K562 (cell line): ENCODE measurements around the gene GPR55. TPM values are rescaled to one million over a fixed set of nuclear protein-coding genes. Genes with fewer than 3 reads are reported as not detected.
A peak's percentile ranks its signal among the peaks of the same experiment; 100 is the strongest.

Experiments
- ATAC-seq: fragments of 200-7000 bp; cut with Tn5 transposase; 3 replicates; pipeline ENCODE4 v1.9.1; 2020; ENCODE audit warnings: moderate library complexity
- BruUV-seq: library from RNA; stranded (reverse); fragments of 400-500 nt; replicated peaks from 2 replicates; lab custom pipeline; 2021; lab: Mats Ljungman, UMichigan
- CTCF ChIA-PET: fragments of 300-600 bp; formaldehyde crosslinking; extraction: SDS; loops from one replicate; lab custom pipeline; 2021; ENCODE audit warnings: low intra/inter-chr PET ratio; lab: Yijun Ruan, JAX
- POLR2A ChIA-PET: fragments of 300-600, 350-650 bp; sonication (Branson Sonifier 250); formaldehyde crosslinking; extraction: SDS; loops from one replicate; lab custom pipeline; 2021; ENCODE audit warnings: antibody characterized with exemption, inconsistent platforms; lab: Yijun Ruan, JAX
- DNase-seq, 4 experiments: peaks; one replicate each; pipeline versions ENCODE4 v3.0.0 to v3.0.0-alpha.2; 2011 to 2018; ENCODE audit warnings: low spot score in 3 of 4, mixed read lengths in 3 of 4; ENCODE audit errors: extremely low read depth in 1 of 4
- FAIRE-seq: peaks from 2 replicates; lab custom pipeline; 2011; peaks lifted over from hg19 to GRCh38; lab: Jason Lieb, UNC
- H2AFZ ChIP-seq: 2 replicates; pipeline ENCODE4 v1.6.0; 2011; ENCODE audit warnings: low read depth, low read length, control low read depth, inconsistent platforms
- H3K27ac ChIP-seq: fragments of 200-600 bp; 3 replicates; pipeline ENCODE4 v1.8.0; 2011; ENCODE audit warnings: low read depth, mild to moderate bottlenecking, control low read depth, inconsistent platforms, low read length, moderate library complexity, mixed read lengths; ENCODE audit errors: extremely low read depth
- H3K27me3 ChIP-seq, 2 experiments: fragments of 300-600 bp in 1 of 2; 2 replicates in 1 of 2; 3 replicates in 1 of 2; pipeline versions ENCODE4 v1.6.0 to v1.8.0; 2011; ENCODE audit warnings: inconsistent platforms in 2 of 2, low read length in 2 of 2, mild to moderate bottlenecking in 1 of 2, mixed read lengths in 1 of 2, moderate library complexity in 1 of 2; ENCODE audit not compliant: control insufficient read depth in 2 of 2, insufficient read depth in 2 of 2
- H3K36me3 ChIP-seq: fragments of 300-600 bp; 3 replicates; pipeline ENCODE4 v1.8.0; 2011; ENCODE audit warnings: mild to moderate bottlenecking, low read length, inconsistent platforms; ENCODE audit not compliant: control insufficient read depth, insufficient read depth
- H3K4me1 ChIP-seq, 2 experiments: fragments of 200-600 bp in 1 of 2; replicated peaks in 1 of 2; 2 replicates in 1 of 2; 3 replicates in 1 of 2; pipeline versions ENCODE4 v1.5.1 to v1.8.0; 2011; ENCODE audit warnings: inconsistent platforms in 2 of 2, low read length in 2 of 2, mild to moderate bottlenecking in 1 of 2, mixed read lengths in 1 of 2, moderate library complexity in 1 of 2; ENCODE audit not compliant: control insufficient read depth in 2 of 2, insufficient read depth in 2 of 2
- H3K4me2 ChIP-seq: 2 replicates; pipeline ENCODE4 v1.6.1; 2011; ENCODE audit warnings: low read length, control low read depth, inconsistent platforms, mixed read lengths; ENCODE audit not compliant: insufficient read depth
- H3K4me3 ChIP-seq: fragments of 200-600 bp; sonication (generic), shearing (Covaris generic); 2 replicates; pipeline ENCODE4 v1.5.1; 2016; ENCODE audit warnings: control low read depth, inconsistent platforms
- H3K79me2 ChIP-seq: fragments of 200-600 bp; 3 replicates; pipeline ENCODE4 v1.8.0; 2011; ENCODE audit warnings: low read length, inconsistent platforms; ENCODE audit not compliant: control insufficient read depth, insufficient read depth
- H3K9ac ChIP-seq, 2 experiments: 2 replicates each; pipeline versions ENCODE4 v1.6.0 to v1.6.1; 2011; ENCODE audit warnings: low read depth in 2 of 2, low read length in 2 of 2, control low read depth in 1 of 2, inconsistent platforms in 1 of 2, mild to moderate bottlenecking in 1 of 2, mixed read lengths in 1 of 2; ENCODE audit not compliant: insufficient read depth in 1 of 2
- H3K9me1 ChIP-seq: one replicate; pipeline ENCODE4 v1.6.0; 2011; ENCODE audit warnings: inconsistent platforms, mild to moderate bottlenecking, low read length, moderate library complexity; ENCODE audit not compliant: control insufficient read depth, insufficient read depth
- H3K9me3 ChIP-seq: replicated peaks from 2 replicates; pipeline ENCODE4 v1.5.1; 2011; ENCODE audit warnings: low read depth, low read length, inconsistent platforms; ENCODE audit not compliant: control insufficient read depth, insufficient read depth
- H4K20me1 ChIP-seq: replicated peaks from 2 replicates; pipeline ENCODE4 v1.6.1; 2011; ENCODE audit warnings: low read length, inconsistent platforms, mixed read lengths; ENCODE audit not compliant: control insufficient read depth, insufficient read depth
- BCOR ChIP-seq: fragments of 450-650 bp; IDR thresholded peaks from 2 replicates; pipeline ENCODE4 v1.6.1; 2016
- CBX2 ChIP-seq: fragments of 200-600 bp; sonication (generic); IDR thresholded peaks from one replicate; pipeline ENCODE4 v1.6.1; 2012; ENCODE audit warnings: mild to moderate bottlenecking, low read length, inconsistent platforms; ENCODE audit not compliant: insufficient read depth, poor library complexity, severe bottlenecking
- GABPB1 ChIP-seq: sonication (generic); formaldehyde crosslinking; IDR thresholded peaks from 2 replicates; pipeline ENCODE4 v1.8.0; 2022; ENCODE audit warnings: mild to moderate bottlenecking, missing genetic modification reagents
- HCFC1 ChIP-seq: IDR thresholded peaks from 2 replicates; pipeline ENCODE4 v1.6.1; 2012; ENCODE audit warnings: low read depth, low read length, improper control_type of control experiment
- MECOM ChIP-seq: fragments of 250-450 bp; sonication (Bioruptor Pico); IDR thresholded peaks from 2 replicates; pipeline ENCODE4 v1.8.0; 2022; ENCODE audit warnings: inconsistent platforms
- NELFE ChIP-seq: IDR thresholded peaks from 2 replicates; pipeline ENCODE4 v1.6.1; 2011; ENCODE audit warnings: mild to moderate bottlenecking; ENCODE audit not compliant: insufficient read depth, insufficient read length
- NONO ChIP-seq, 2 experiments: fragments of 200-400 bp in 1 of 2; fragments of 450-650 bp in 1 of 2; formaldehyde crosslinking in 1 of 2; IDR thresholded peaks; 2 replicates each; pipeline ENCODE4 v1.6.1; 2017; ENCODE audit warnings: low read depth in 2 of 2, mild to moderate bottlenecking in 2 of 2, moderate library complexity in 2 of 2, low read length in 1 of 2
- PHB2 ChIP-seq: fragments of 450-650 bp; IDR thresholded peaks from 2 replicates; pipeline ENCODE4 v1.6.1; 2017; ENCODE audit warnings: low read depth
- SMARCA4 ChIP-seq: fragments of 450-650 bp; IDR thresholded peaks from 2 replicates; pipeline ENCODE4 v1.6.1; 2016
- ZNF212 ChIP-seq: fragments of 450-650 bp; formaldehyde crosslinking; IDR thresholded peaks from 2 replicates; pipeline ENCODE4 v1.4.0; 2020; ENCODE audit warnings: mild to moderate bottlenecking
- ZNF277 ChIP-seq: fragments of 250-450 bp; sonication (Bioruptor Pico); IDR thresholded peaks from 2 replicates; pipeline ENCODE4 v1.8.0; 2022; ENCODE audit warnings: inconsistent platforms, mild to moderate bottlenecking, moderate library complexity, borderline replicate concordance
- ZNF41 ChIP-seq: fragments of 250-450 bp; sonication (Bioruptor Pico); conservative IDR thresholded peaks from 2 replicates; pipeline ENCODE4 v1.4.0; 2020; ENCODE audit warnings: mild to moderate bottlenecking
- ZNF76 ChIP-seq: fragments of 250-450 bp; sonication (Bioruptor Pico); IDR thresholded peaks from 2 replicates; pipeline ENCODE4 v1.4.0; 2020; ENCODE audit warnings: mild to moderate bottlenecking, moderate library complexity, borderline replicate concordance
- WGBS: fragments of 100-300 bp; shearing (Covaris generic); methylation state at CpG from one replicate; pipeline ENCODE4 v1.1.6; 2016; ENCODE audit warnings: low coverage, mixed read lengths; ENCODE audit not compliant: insufficient coverage; ENCODE audit errors: missing lambda C conversion rate; 5-methylcytosine and 5-hydroxymethylcytosine counted together
- in situ Hi-C: fragments of 300-500 bp; cut with MboI; formaldehyde crosslinking; loops from 4 replicates; pipeline ENCODE4 v1.15.0; 2018; ENCODE audit warnings: inconsistent platforms, mixed read lengths
- intact Hi-C: fragments of 100-400 bp; cut with micrococcal nuclease; formaldehyde crosslinking; loops from 2 replicates; pipeline ENCODE4 v1.14.2; 2022
- polyA plus RNA-seq, 8 experiments: library from polyadenylated mRNA; depleted of rRNA in 4 of 8; stranded (reverse) in 5 of 8; unstranded in 3 of 8; fragments of >200 nt; fragmentation: Nextera tagmentation in 2 of 8; fragmentation: Illumina TruSeq in 1 of 8; extraction: Ambion mirVana in 2 of 8; extraction: Trizol in 1 of 8; gene quantifications; 2 replicates each; pipeline versions ENCODE4 v1.2.1 to v1.2.3, GENCODE V29; 2011 to 2014; ENCODE audit warnings: inconsistent platforms in 1 of 8, missing spikeins in 1 of 8
- total RNA-seq, 7 experiments: library from RNA; depleted of rRNA in 6 of 7; stranded (reverse); fragments of >200 nt in 6 of 7; fragmentation: Illumina TruSeq in 2 of 7; extraction: Trizol in 2 of 7; gene quantifications; 2 replicates each; pipeline versions ENCODE4 v1.2.1 to v1.2.3, GENCODE V29; 2011 to 2021; ENCODE audit warnings: low replicate concordance in 1 of 7
- TF ChIP-seq, protein P1 (sequence below): fragments of 450-650 bp; formaldehyde crosslinking; IDR thresholded peaks from 2 replicates; pipeline ENCODE4 v1.4.0; 2020; ENCODE audit warnings: mild to moderate bottlenecking, moderate library complexity
- TF ChIP-seq, protein P2 (sequence below): fragments of 250-450 bp; sonication (Bioruptor Pico); IDR thresholded peaks from 2 replicates; pipeline ENCODE4 v1.4.0; 2020; ENCODE audit warnings: mild to moderate bottlenecking, moderate library complexity, borderline replicate concordance

GPR55 gene
- total and polyA plus RNA-seq, 9 of the 15 experiments (the other 6 are each of a cell fraction or from before 2014, with no cell fraction given), result 0.11 to 0.49 (median 0.27) TPM

- no peak overlapping the region for H3K4me3 ChIP-seq
- no peaks in the 10 kb centered on the region for H3K9me3 ChIP-seq
- H3K9ac ChIP-seq, result no peak overlapping the region
- no peak overlapping the region for H3K27ac ChIP-seq
- peaks cover 0 to 5% of the 10 kb centered on the region in 2 experiments; a peak in 2 of 5 replicates for H3K4me1 ChIP-seq
- H2AFZ ChIP-seq, result no peak overlapping the region
- BruUV-seq, result no TSS peak
- in situ Hi-C loops (no loop called here), intact Hi-C loops (loop anchor here (5.0 kb wide), 1 partner anchor 63 kb away; no protein-coding TSS in a partner anchor)
- H3K79me2 ChIP-seq, result no peaks in the 10 kb centered on the region
- ATAC-seq (peak; percentile 37), DNase-seq (no peak), FAIRE-seq (no peak)
- 7% methylated on average over 5 of the region's 6 CpGs for WGBS
- peaks cover 0 to 38% of the 10 kb centered on the region in 2 experiments; a peak in 4 of 5 replicates for H3K27me3 ChIP-seq
- H3K9me1 ChIP-seq, result no peaks in the 10 kb centered on the region
- no peak overlapping the region for H3K4me2 ChIP-seq
- no peak for TF ChIP-seq NONO (IDR thresholded peaks at IDR 0.05; ENCODE audit: low read depth in 2 of 2, low read length in 1 of 2)
- TF ChIP-seq ZNF76 (CRISPR knock-in tag), result no peak
- TF ChIP-seq GABPB1 (CRISPR knock-in tag), result no peak
- no peak for TF ChIP-seq MECOM (CRISPR knock-in tag)
- no peak for TF ChIP-seq PHB2
- no peak for TF ChIP-seq BCOR
- TF ChIP-seq NELFE, result no peak
- TF ChIP-seq ZNF212 (CRISPR knock-in tag), result no peak
- TF ChIP-seq ZNF41 (CRISPR knock-in tag), result no peak
- no peak for TF ChIP-seq ZNF277 (CRISPR knock-in tag)
- TF ChIP-seq HCFC1, result no peak
- no peak for TF ChIP-seq CBX2
- TF ChIP-seq SMARCA4, result no peak
- TF ChIP-seq, protein P1, sequence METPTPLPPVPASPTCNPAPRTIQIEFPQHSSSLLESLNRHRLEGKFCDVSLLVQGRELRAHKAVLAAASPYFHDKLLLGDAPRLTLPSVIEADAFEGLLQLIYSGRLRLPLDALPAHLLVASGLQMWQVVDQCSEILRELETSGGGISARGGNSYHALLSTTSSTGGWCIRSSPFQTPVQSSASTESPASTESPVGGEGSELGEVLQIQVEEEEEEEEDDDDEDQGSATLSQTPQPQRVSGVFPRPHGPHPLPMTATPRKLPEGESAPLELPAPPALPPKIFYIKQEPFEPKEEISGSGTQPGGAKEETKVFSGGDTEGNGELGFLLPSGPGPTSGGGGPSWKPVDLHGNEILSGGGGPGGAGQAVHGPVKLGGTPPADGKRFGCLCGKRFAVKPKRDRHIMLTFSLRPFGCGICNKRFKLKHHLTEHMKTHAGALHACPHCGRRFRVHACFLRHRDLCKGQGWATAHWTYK (CRISPR knock-in tag), result no peak
- TF ChIP-seq, protein P2, sequence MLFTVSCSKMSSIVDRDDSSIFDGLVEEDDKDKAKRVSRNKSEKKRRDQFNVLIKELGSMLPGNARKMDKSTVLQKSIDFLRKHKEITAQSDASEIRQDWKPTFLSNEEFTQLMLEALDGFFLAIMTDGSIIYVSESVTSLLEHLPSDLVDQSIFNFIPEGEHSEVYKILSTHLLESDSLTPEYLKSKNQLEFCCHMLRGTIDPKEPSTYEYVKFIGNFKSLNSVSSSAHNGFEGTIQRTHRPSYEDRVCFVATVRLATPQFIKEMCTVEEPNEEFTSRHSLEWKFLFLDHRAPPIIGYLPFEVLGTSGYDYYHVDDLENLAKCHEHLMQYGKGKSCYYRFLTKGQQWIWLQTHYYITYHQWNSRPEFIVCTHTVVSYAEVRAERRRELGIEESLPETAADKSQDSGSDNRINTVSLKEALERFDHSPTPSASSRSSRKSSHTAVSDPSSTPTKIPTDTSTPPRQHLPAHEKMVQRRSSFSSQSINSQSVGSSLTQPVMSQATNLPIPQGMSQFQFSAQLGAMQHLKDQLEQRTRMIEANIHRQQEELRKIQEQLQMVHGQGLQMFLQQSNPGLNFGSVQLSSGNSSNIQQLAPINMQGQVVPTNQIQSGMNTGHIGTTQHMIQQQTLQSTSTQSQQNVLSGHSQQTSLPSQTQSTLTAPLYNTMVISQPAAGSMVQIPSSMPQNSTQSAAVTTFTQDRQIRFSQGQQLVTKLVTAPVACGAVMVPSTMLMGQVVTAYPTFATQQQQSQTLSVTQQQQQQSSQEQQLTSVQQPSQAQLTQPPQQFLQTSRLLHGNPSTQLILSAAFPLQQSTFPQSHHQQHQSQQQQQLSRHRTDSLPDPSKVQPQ (CRISPR knock-in tag), result no peak
- POLR2A ChIA-PET, result interaction anchor here (0.6 kb wide), 2 partner anchors 62 to 1653 kb away, joined by 3 read pairs; no protein-coding TSS in a partner anchor
- CTCF ChIA-PET, result no interaction called here
- H4K20me1 ChIP-seq, result no peaks in the 10 kb centered on the region
- H3K36me3 ChIP-seq, result no peaks in the 10 kb centered on the region
These were observed 961 bp downstream of the GPR55 start for GRCh38 chr2:230924092-230924469.
